GM18520 (cell line): ENCODE measurements around the gene CYB5R2.
A peak's percentile ranks its signal among the peaks of the same experiment; 100 is the strongest.

Experiments used
- ATAC-seq: cut with Tn5 transposase; IDR thresholded peaks from one replicate; pipeline ENCODE4 v1.9.1; 2021; ENCODE audit not compliant: unreplicated experiment

CYB5R2 gene

DNA sequence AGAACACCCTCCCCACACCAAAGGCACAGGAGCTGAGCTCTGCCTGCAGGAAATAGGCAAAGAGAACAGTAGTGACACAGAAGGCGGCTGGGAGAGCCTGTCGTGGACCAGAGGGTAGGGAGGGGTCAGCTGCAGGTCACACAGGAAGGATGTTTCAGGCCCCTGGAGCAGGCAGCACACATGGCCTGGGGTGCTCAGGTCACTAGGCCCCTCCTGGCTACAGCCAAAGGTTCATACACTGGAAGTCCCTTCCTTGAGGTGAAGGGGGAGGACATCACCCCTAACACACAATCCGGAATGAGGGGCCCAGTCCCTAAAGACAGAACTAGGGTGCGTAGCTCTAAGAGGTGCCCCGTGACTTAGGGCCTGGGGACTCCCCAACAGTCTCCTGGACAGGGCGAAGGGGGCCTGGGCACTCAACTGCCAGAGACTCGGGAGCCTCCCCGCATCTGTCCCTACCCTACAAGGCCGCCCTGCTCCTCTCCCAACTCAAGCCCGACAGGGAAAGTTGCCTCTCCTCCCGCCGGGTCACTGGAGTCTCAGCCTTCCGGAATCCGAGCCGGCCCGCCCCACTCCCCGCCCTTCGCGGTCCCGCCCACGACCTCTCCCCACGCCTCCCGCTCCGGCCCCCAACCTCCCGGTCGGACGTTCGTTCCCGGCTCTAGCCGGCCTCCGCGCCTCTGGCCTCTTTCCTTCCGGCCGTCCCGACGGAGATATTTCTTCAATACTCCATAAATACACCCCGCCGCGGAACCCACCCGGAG is at the start of gene CYB5R2:
TSS of gene CYB5R2 (minus strand) at position 541 of the 764 bp plus-strand sequence. CDS start 675 bp downstream, outside the sequence.
- ATAC-seq: no peak

DNA sequence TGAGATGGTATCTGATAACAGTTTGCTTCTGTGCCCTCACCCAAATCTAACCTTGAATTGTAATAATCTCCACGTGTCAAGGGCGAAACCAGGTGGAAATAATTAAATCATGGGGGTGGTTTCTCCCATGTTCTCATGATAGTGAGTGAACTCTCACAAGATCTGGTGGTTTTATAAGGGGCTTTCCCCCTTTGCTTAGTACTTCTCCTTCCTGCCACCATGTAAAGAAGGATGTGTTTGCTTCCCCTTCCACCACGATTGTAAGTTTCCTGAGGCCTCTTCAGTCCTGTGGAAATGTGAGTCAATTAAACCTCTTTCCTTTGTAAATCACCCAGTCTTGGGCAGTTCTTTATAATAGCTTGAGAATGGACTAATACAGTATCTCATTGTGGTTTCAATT is 41.5 kb upstream of the CYB5R2 start:
- ATAC-seq: no peak

DNA sequence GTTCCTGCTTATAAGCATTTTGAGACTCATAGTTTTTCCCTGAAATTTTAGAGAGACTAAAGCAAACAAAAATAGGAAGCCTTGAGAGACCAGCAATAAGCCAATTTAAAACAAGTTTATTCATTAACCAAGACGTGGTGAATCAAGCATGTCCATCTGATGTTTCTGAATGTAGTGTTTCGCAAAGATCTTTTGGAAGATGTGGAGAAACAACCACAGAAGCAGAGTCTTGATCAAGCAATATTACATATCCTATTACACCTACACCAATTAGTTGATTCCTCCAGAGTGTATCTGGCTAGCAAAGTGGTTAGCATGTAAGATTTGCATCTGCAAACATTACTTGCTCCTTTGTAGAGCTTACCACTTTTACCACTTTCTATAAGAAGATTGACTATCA is 33.1 kb upstream of the CYB5R2 start, which contains the start of gene OVCH2:
TSS of gene OVCH2 (minus strand) at position 101 of the 400 bp plus-strand sequence. CDS start at position 18, 83 bp downstream.
- ATAC-seq: no peak

DNA sequence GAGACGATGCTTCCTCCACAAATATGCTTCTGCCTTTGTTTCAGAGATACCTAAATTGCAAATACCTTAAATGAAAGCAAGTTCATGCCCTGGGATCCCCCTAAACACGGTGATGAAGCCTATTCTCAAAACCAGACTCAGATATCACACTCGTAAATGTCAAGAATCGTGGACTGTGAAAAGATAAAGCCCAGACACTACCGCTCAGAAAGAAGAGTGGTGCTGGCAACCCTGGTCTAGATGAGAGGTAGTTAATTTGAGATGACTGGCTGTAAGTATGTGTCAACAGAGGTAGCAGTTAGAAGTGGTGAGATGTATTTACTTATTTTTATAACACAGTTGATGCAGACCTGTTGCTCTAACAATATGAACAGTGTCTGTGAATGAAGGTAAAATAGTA is 30.4 kb upstream of the CYB5R2 start:
- ATAC-seq: no peak

DNA sequence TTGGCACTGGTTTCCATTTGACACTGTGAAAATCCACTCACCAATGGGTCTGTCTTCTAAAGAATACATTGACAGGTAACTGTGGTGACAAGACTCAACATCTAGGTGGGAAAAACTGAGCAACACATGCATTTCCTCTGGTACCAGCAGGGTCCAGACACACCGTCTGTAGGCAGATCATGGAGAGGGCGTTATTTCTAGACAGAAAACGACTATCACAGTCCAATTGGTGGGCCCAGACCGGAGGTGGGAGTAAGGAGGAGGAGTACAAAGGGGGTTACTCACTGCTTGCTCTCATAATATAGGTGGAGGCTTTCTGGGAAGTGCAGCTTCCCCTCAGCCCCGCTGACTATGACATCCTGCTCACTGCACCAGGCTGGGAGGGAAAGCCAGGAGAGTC is 23.1 kb upstream of the CYB5R2 start:
- no peak for ATAC-seq

DNA sequence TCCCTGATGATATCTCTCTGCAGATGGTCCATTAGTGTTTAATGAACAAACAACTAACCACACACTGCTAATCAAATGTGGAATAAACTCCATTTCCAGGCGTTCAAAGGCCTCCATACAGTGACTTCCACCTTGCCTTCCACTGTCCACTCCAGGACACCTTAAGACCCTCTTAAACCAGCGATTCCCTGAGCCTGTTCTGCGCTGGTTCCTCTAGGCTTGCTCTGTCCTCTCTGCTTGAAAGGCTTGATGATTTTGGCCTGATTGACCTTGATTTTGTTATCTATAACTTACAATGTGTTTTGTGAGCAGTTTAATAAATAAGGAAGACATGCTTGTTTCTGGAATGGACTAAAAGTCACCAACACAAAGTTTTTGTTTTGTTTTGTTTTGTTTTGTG is 20.9 kb upstream of the CYB5R2 start:
- no peak for ATAC-seq

DNA sequence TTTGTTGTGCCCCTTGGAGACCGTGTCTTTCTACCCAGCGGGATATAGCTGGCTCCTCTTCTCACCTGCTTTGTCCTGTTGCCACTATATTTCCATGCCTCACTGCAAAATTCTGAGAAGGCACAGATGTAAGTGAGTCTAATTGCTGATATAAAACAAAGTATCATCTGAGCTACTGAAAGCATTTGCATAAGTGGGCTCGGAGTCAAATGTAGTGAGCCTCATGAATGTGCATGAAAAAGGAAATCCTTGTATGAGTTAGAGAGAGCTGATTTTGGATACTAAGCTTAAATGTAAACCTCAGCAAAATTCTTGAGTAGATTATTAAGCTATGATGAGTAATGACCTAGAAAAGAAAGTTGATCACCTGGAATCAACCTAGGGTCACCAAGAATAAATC is 19.1 kb upstream of the CYB5R2 start:
- ATAC-seq: no peak

DNA sequence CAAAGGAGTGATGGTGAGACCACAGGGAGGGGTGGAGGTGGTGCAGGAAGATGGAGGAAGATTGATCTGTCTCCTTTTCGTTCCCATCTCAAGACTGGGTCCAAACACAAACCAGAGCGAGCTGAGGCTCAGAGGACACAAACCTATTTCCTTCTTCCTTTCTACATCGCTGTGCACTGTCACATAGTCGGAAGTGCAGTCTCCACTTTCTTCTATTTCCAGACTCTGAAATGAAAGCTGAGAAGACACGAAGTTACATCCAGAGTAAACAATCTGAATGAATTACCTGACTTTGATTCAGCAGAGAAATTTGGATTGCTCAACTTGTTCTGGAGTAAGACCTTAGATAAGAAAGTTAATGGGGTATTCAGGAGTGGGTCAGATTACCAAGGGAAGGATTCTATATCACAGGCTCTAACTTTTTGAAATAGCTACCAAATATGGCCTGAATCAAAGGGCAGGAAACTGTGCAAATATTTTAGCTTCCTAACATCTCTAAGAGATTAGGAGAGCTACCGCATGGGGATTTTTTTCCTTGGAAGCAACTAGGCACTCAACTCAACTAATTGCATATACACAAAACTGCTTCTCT is 18.6 kb upstream of the CYB5R2 start:
- ATAC-seq: no peak

DNA sequence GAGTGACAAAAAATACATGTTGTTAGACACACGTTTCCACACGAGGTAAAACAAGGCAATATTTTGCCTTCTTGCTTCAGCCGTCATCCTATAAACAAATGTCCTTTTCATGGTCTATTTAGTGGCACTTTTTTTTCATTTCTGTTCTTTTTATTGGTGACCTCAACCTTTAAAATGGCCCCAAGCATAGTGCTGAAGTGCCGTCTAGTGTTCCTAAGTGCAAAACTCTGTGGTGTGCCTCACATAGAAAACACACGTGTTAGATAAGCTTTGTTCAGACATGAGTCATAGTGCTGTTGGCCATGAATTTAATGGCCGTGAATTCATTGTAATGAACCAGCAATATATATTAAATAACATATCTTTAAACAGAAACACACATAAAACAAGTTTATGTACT is 17.3 kb upstream of the CYB5R2 start:
- no peak for ATAC-seq

DNA sequence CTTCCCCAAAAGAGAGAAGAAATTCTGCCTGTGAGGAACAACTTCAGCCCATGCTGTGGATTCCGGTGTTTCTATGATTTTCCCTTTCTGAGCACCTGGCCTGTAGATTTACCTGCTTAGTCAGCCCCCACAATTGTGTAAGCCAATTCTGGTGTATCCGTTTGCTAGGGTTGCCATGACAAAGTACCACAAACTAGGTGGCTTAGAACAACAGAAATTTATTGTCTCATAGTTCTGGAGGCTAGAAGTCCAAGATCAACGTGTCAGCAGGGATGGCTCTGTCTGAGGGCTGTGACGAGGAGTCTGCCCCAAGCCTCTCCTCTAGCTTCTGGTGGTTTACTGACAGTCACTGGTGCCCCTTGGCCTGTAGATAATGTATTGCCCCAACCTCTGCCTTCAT is 15.9 kb upstream of the CYB5R2 start:
- ATAC-seq: no peak

DNA sequence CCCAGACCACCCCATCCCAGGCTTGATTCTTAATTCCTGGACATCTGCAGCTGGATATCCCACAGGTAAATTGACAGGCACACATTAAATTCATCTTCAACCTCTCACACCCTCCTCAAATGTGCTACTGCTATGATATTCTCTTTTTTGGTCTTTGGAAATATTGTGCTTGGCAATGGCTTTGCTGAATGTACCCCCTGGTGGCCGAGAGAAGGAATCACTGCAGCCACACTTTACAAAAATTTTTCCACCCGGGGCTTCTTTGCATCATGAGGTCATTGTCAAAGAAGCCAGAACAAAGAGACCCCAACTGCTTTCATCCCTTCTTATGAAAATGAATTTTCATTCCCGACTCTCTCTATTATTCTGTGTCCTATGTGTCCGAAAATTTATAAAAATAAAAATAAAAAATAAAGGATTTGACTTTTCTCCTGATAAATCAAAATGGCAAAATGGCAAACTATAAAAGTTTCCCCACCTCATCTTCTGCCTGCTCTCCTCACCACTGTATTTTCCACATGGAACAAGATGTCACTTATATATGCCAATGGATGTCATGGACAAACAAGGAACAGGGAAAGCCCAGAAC is 15.0 kb upstream of the CYB5R2 start:
- ATAC-seq: no peak

DNA sequence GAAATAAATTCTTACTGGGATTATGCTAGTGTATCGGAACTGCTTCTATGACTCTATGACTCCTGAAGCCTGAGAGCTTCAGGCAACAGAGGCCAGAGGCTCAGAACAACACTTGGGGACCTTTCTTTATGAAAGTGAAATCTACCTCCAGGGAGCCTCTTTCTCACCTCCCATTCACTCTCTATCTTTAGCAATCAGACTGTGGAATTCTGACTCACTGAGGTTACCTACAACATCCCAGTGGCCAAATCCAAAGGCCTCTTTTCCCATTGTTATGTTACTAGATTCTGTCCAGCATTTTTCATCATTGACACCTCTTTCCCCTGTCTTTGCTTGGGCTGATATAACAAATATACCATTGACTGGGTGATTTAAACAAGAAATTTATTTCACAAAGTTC is 14.1 kb upstream of the CYB5R2 start:
- no peak for ATAC-seq

DNA sequence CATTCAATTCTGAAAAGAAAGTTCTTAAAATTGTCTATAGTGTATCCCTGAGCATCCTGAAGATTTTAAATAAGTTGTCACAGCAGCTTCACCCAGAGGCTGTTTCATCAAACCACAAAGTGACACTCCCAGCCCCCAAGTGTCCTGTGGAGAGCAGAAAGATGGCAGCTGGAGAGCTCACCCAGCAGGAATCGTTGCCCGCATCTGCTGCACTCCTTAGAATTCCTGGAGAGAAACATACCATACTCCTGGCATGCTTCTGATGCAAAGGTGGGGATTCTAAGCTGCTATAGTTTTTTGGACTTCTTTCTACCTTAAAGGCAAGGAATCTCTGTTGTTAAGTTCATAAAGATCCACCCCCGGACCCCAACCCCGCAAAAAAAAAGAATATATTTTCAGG is 13.5 kb upstream of the CYB5R2 start:
- ATAC-seq: no peak

DNA sequence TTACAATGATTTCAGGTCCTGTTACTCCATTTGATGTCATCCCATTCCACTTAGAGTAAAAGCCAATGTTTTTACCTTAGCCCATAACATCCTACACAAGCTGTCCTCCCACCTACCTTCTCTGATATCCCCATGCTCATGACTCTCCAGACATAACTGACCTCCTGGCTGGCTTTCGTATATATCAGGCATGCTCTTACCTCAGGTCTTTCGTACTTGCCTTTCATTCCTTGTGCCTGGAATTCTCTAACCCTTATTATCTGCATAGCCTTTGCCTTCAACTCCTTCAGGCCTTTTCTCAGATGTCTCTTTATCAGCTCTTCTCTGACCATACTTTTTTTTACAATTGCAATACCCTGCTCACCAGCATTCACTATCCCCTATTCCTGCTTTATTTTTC is 10.3 kb upstream of the CYB5R2 start:
- no peak for ATAC-seq

DNA sequence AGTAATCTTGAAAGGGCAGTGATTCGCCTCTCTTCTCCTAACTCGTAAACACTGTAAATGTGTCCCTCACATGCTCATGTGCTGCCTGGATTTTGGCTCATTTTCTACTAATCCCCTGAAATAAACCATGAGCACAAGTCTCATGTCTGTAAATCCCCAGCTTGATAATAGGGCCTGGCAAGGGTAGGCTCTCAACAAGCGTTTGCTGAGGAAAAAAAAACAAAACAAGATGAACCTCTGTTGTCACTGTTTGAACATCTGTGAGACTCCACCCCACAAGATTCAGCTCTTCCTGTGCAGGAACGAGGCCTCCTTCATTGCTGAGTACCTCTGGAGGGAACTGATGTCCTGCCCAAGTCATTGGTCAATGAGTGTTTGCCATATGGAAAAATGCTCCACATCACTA is 4.5 kb upstream of the CYB5R2 start:
- ATAC-seq: no peak

DNA sequence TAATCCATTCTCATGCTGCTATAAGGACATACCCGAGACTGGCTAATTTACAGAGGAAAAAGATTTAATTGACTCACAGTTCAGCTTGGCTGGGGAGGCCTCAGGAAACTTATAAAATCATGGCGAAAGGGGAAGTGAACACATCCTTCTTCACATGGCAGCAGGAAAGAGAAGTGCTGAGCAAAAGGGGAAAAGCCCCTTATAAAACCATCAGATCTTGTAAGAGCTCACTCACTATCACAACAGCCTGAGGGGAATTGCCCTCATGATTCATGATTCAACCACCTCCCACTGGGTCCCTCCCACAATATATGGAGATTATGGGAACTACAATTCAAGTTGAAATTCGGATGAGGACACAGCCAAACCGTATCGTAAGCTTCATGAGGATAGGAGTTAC is 3.8 kb upstream of the CYB5R2 start:
- no peak for ATAC-seq

DNA sequence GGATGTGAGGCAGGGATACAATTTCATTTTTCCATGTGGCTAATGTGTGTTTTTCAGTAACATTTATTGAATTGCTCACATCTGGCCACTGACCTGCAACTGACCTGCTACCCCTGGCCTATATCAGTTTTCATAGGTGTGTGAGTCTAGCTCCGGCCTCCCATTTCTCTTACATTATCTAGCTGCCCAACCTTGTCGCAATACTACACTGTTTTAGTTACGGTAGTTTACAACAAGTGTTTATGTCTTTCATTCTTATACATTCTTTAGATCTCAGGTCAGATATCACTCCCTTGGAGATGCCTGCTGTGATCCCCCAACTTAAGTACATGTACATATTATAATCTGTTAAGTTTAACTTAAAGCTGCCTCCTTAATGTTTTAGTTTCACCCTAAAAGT is 2.3 kb upstream of the CYB5R2 start:
- ATAC-seq: no peak

DNA sequence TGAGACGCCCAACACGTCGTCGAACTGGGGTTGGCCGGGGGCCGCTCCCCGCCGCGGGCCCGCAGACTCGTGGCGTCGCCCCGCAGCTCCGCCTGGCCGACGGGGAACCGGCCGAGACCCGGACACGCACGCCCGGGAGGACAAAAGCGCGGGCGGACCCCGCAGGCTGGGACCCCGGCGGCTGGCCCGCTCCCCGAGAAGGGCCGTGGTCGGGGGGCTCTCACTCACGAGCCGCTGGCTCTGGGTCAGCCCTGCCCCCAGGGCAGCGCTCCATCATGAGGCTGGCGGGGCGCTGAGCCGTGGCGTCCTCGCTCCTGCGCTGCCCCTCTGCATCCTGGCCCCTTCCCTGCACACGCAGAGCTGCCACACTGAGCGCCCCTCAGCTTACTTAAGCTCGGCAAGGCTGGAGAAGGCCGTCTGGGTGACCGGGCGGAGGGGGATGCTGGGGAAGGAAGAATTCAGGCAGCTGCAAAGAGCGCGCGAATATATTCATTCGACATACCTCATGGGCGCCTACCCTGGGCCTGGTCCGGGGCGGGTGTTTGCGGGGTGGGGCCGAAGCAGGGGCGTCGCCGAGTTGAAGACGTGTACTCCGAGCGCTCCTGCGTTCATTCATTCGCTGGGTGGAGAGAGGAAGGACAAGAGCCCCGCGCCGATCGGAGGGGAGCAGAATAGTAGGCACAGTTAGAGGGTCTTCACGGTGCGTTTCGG is 579 bp upstream of the CYB5R2 start:
- no peak for ATAC-seq

DNA sequence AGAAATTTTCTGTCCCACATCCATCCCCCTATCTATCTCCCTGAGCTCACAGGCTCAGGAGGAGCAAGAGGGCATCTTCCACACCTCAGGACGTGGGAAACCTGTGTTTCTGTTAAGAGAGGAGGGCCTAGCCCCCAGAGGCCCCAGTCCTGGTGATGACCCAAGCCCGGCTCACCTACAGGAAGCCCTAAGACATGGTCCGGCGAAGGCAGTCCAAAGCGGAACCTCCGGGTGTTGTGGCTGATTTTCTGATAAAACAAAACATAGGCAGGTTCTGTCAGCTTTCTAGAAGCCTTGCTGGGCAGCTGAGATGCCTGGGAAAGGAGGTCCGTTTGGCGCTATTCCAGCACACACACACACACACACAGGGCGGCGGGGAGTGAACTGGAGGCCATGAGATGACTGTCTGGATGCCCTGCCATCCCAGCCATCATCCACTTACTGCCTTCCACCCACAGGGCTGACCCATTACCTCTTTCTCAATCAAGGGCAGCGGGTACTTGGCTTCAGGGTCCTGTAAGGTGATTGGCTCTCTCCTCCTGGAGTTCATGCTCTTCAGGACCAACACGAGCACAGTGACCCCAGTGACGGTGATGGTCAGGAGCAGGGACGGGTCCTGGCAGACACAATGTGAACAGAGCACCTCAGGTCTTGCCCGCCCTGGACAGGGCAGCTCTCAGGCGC is 882 bp downstream of the CYB5R2 start:
- no peak for ATAC-seq

DNA sequence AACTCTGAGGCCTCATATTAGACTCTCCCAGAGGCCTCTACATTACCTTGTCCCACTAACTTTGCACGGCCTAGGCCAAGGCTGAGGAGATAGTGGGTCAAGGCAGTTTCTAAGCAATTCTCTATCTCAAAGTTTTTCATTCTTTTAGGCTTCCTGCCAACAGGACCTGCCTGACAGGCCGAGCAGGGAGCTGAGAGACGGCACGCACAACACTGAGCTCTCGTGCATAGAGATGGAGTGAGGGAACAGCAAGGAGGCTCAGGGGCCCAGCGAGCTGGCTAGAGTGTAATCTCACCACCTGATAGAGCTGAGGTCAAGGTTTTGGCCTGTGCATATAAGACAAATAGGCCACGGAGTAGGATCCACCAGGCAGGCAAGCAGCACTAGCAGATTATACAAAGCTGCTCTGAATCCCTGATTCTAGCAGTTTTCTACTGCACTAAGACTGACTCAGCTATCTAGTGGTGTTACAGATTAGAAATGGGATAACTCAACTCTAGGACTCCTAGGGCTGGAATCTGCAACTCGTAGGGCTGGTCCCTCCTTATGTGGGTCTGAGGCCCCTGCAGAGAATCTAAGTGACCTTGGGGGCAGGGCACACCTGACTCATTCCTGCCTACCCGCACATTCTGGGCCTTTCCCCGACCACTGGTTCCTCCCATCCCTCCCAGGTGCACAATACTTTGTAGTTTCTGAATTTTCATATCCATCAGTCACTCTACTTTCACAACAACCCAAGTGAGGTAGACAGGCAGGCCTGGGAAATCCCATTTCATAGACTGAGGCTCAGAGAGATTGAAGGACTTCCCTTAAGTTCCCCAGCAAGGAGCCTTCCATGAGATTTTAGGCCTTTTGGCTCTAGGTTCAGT is 1.7 kb downstream of the CYB5R2 start:
- ATAC-seq: peak; percentile 87
